HUES6 (cell line): ENCODE data around the gene PRKCQ.
"Not testable (repeated sequence)": the region's sequence is repeated elsewhere in the genome, so short reads cannot be mapped to it uniquely, and the experiment has no call there.

Experiments used
- H3K27ac ChIP-seq: 2 replicates; pipeline ENCODE4 v1.7.0; 2013; ENCODE audit warnings: low read depth, mild to moderate bottlenecking, low read length, inconsistent platforms
- H3K27me3 ChIP-seq: 2 replicates; pipeline ENCODE4 v1.6.1; 2013; ENCODE audit warnings: low read length; ENCODE audit not compliant: control insufficient read depth, insufficient read depth
- H3K36me3 ChIP-seq: 2 replicates; pipeline ENCODE4 v1.6.1; 2013; ENCODE audit warnings: low read length; ENCODE audit not compliant: control insufficient read depth, insufficient read depth
- H3K4me1 ChIP-seq: 2 replicates; pipeline ENCODE4 v1.6.1; 2013; ENCODE audit warnings: low read length; ENCODE audit not compliant: control insufficient read depth, insufficient read depth
- H3K4me3 ChIP-seq: 2 replicates; pipeline ENCODE4 v1.5.1; 2013; ENCODE audit warnings: low read depth, low read length
- H3K9ac ChIP-seq: one replicate; pipeline ENCODE4 v1.6.1; 2013; ENCODE audit warnings: mild to moderate bottlenecking, low read length
- H3K9me3 ChIP-seq: 2 replicates; pipeline ENCODE4 v1.6.1; 2013; ENCODE audit warnings: low read depth, low read length; ENCODE audit not compliant: control insufficient read depth, insufficient read depth

Gene PRKCQ

GRCh38 chr10:6595499-6595898, 15.4 kb upstream of the PRKCQ start:
- H3K4me1 ChIP-seq = peaks cover 12% of the 10 kb centered on the region
- no peak overlapping the region for H3K27ac ChIP-seq
- no peak overlapping the region for H3K9ac ChIP-seq
- H3K27me3 ChIP-seq = no peaks in the 10 kb centered on the region
- H3K4me3 ChIP-seq = no peak overlapping the region
- H3K36me3 ChIP-seq = 0 out of 2 replicates have a peak, but pooled peaks cover 5% of the 10 kb centered on the region
- H3K9me3 ChIP-seq = peaks cover 8% of the 10 kb centered on the region

- Histone ChIP-seq H3K4me1 (peaks cover 12% of the 10 kb centered on the region), H3K4me3 (no peak overlapping the region), H3K27ac (no peak overlapping the region), H3K27me3 (no peaks in the 10 kb centered on the region), H3K36me3 (peaks cover 14% of the 10 kb centered on the region), H3K9me3 (no peaks in the 10 kb centered on the region), H3K9ac (no peak overlapping the region)
These were observed 13.2 kb upstream of the PRKCQ start for GRCh38 chr10:6593241-6593671.

- no peak overlapping the region for H3K27ac ChIP-seq
- H3K27me3 ChIP-seq = no peaks in the 10 kb centered on the region
- no peak overlapping the region for H3K9ac ChIP-seq
- H3K9me3 ChIP-seq = no peaks in the 10 kb centered on the region
- peaks cover 12% of the 10 kb centered on the region for H3K4me1 ChIP-seq
- peaks cover 23% of the 10 kb centered on the region for H3K36me3 ChIP-seq
- H3K4me3 ChIP-seq = no peak overlapping the region
These were observed 12.0 kb upstream of the PRKCQ start for GRCh38 chr10:6592080-6592479.

- H3K9me3 ChIP-seq = no peaks in the 10 kb centered on the region
- peaks cover 25% of the 10 kb centered on the region for H3K36me3 ChIP-seq
- no peak overlapping the region for H3K4me3 ChIP-seq
- no peaks in the 10 kb centered on the region for H3K27me3 ChIP-seq
- H3K4me1 ChIP-seq = peaks cover 12% of the 10 kb centered on the region
- H3K27ac ChIP-seq = no peak overlapping the region
- H3K9ac ChIP-seq = no peak overlapping the region
These were observed 11.6 kb upstream of the PRKCQ start for GRCh38 chr10:6591668-6592067.

GRCh38 chr10:6590100-6590499, 10.0 kb upstream of the PRKCQ start:
- Histone ChIP-seq H3K36me3 (peaks cover 41% of the 10 kb centered on the region), H3K9ac (no peak overlapping the region), H3K27ac (no peak overlapping the region), H3K4me1 (peaks cover 12% of the 10 kb centered on the region), H3K27me3 (no peaks in the 10 kb centered on the region), H3K4me3 (no peak overlapping the region), H3K9me3 (no peaks in the 10 kb centered on the region)

GRCh38 chr10:6589287-6590094, 9.4 kb upstream of the PRKCQ start:
- H3K4me1 ChIP-seq = peaks cover 11% of the 10 kb centered on the region
- H3K9ac ChIP-seq = no peak overlapping the region
- no peak overlapping the region for H3K4me3 ChIP-seq
- H3K36me3 ChIP-seq = peaks cover 47% of the 10 kb centered on the region
- no peak overlapping the region for H3K27ac ChIP-seq
- H3K27me3 ChIP-seq = no peaks in the 10 kb centered on the region
- H3K9me3 ChIP-seq = no peaks in the 10 kb centered on the region

- Histone ChIP-seq H3K36me3 (peaks cover 53% of the 10 kb centered on the region), H3K4me3 (no peak overlapping the region), H3K9ac (no peak overlapping the region), H3K4me1 (0 out of 2 replicates have a peak, but pooled peaks cover 8% of the 10 kb centered on the region), H3K27me3 (no peaks in the 10 kb centered on the region), H3K27ac (no peak overlapping the region), H3K9me3 (no peaks in the 10 kb centered on the region)
These were observed 8.8 kb upstream of the PRKCQ start for GRCh38 chr10:6588845-6589244.

- Histone ChIP-seq H3K27ac (no peak overlapping the region), H3K27me3 (no peaks in the 10 kb centered on the region), H3K9me3 (no peaks in the 10 kb centered on the region), H3K9ac (no peak overlapping the region), H3K4me1 (0 out of 2 replicates have a peak, but pooled peaks cover under 1% of the 10 kb centered on the region), H3K36me3 (peaks cover 61% of the 10 kb centered on the region), H3K4me3 (no peak overlapping the region)
These were observed 8.0 kb upstream of the PRKCQ start for GRCh38 chr10:6588082-6588481.

- H3K9me3 ChIP-seq = no peaks in the 10 kb centered on the region
- no peak overlapping the region for H3K27ac ChIP-seq
- no peak overlapping the region for H3K9ac ChIP-seq
- 0 out of 2 replicates have a peak, but pooled peaks cover 6% of the 10 kb centered on the region for H3K4me1 ChIP-seq
- H3K27me3 ChIP-seq = no peaks in the 10 kb centered on the region
- H3K4me3 ChIP-seq = no peak overlapping the region
- H3K36me3 ChIP-seq = peaks cover 68% of the 10 kb centered on the region
These were observed 6.4 kb upstream of the PRKCQ start for GRCh38 chr10:6586501-6586900.

GRCh38 chr10:6583447-6583846, 3.4 kb upstream of the PRKCQ start:
- no peak overlapping the region for H3K27ac ChIP-seq
- peaks cover 56% of the 10 kb centered on the region for H3K36me3 ChIP-seq
- H3K27me3 ChIP-seq = peaks cover 7% of the 10 kb centered on the region; the same call in 1 of the 2 replicates

GRCh38 chr10:6582913-6583312, 2.8 kb upstream of the PRKCQ start:
- H3K9ac ChIP-seq, H3K4me3 ChIP-seq, H3K9me3 ChIP-seq, H3K27me3 ChIP-seq, H3K27ac ChIP-seq: not testable (repeated sequence)
- peaks cover 20% of the 10 kb centered on the region for H3K4me1 ChIP-seq
- H3K36me3 ChIP-seq = peaks cover 51% of the 10 kb centered on the region

More at GRCh38 chr10:6583447-6583846, 3.4 kb upstream of the PRKCQ start:
- Histone ChIP-seq H3K4me3 (no peak overlapping the region), H3K9ac (no peak overlapping the region), H3K4me1 (peaks cover 15% of the 10 kb centered on the region), H3K9me3 (no peaks in the 10 kb centered on the region)
